H1 (cell line): ENCODE measurements around the gene VCP. TPM values are rescaled to one million over a fixed set of nuclear protein-coding genes. Genes with fewer than 3 reads are reported as not detected.

ENCODE experiments used
- EZH2 ChIP-seq: fragments of 200-600 bp; sonication (generic); IDR thresholded peaks from 2 replicates; pipeline ENCODE4 v1.7.1; 2012; ENCODE audit warnings: low read depth, mild to moderate bottlenecking, moderate library complexity, low read length, inconsistent platforms; ENCODE audit not compliant: severe bottlenecking
- KDM1A ChIP-seq: fragments of 200-600, 300-600 bp; sonication (generic); IDR thresholded peaks from 2 replicates; pipeline ENCODE4 v1.7.1; 2016; ENCODE audit warnings: mild to moderate bottlenecking, low read length, borderline replicate concordance
- polyA plus RNA-seq, 7 experiments: library from polyadenylated mRNA; depleted of rRNA in 3 of 7; stranded (reverse) in 5 of 7; unstranded in 2 of 7; fragments of >200 nt in 5 of 7; fragments of 200-250 nt in 2 of 7; gene quantifications; 1 replicate in 5 of 7; 2 replicates in 1 of 7; 4 replicates in 1 of 7; pipeline versions ENCODE4 v1.2.1 to v1.2.3, GENCODE V29; 2011 to 2013; ENCODE audit warnings: missing spikeins in 2 of 7, mixed read lengths in 2 of 7
- total RNA-seq: library from RNA; stranded (reverse); fragmentation: NEBNext Ultra II Directional; extraction: Animal tissue kit (Norgen Biotek cat#: 25700); gene quantifications from 2 replicates; pipeline ENCODE4 v1.2.1, GENCODE V29; 2021

The VCP gene
- total and polyA plus RNA-seq, 2 of the 8 experiments (the other 6 are each of a cell fraction or from before 2014, with no cell fraction given) = 173 to 375 TPM

GRCh38 chr9:35028341-35028740, 44.1 kb downstream of the VCP start (continued):
- TF ChIP-seq EZH2 (no peak), KDM1A (no peak)
